ENCODE measurements around the gene OR10H2. TPM values are rescaled to one million over a fixed set of nuclear protein-coding genes. Genes with fewer than 3 reads are reported as not detected.
A peak's percentile ranks its signal among the peaks of the same experiment; 100 is the strongest.

Gene OR10H2
- total RNA-seq, 1 experiment from 2014 or later: not detected

DNA sequence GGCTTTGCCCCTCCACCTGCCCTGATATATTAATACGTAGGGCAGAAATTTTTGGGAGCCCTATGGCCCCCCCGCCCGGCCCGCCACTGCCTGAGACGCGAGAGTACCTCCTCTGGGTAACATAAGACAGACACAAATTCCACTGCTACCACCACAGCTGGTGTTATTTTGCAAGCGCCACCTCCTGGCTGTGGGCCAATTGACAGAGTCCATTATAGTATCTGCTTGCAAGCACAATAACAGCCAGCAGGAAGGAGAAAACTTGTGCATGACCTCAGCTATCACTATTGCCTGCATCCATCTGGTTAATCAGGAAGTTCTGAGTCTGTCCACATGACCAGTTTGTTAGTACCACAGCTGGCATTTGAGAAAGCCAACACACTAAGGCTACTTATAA, 25.3 kb upstream of the OR10H2 start:
- CTCF ChIA-PET: interaction anchor here (0.6 kb wide), 1 partner anchor 482 kb away, joined by 3 read pairs; no protein-coding TSS in a partner anchor
- Mint-ChIP-seq H3K4me3 (ENCODE audit: unreplicated experiment) (no peak overlapping the region), H3K27ac (ENCODE audit: low read depth, unreplicated experiment) (no peak overlapping the region), H3K4me1 (ENCODE audit: insufficient read depth, unreplicated experiment) (no peaks in the 10 kb centered on the region), H3K36me3 (ENCODE audit: insufficient read depth, unreplicated experiment) (no peaks in the 10 kb centered on the region), H3K27me3 (ENCODE audit: insufficient read depth, unreplicated experiment) (no peaks in the 10 kb centered on the region), H3K9me3 (ENCODE audit: unreplicated experiment) (peaks cover 10% of the 10 kb centered on the region)
- TF ChIP-seq, protein P1, sequence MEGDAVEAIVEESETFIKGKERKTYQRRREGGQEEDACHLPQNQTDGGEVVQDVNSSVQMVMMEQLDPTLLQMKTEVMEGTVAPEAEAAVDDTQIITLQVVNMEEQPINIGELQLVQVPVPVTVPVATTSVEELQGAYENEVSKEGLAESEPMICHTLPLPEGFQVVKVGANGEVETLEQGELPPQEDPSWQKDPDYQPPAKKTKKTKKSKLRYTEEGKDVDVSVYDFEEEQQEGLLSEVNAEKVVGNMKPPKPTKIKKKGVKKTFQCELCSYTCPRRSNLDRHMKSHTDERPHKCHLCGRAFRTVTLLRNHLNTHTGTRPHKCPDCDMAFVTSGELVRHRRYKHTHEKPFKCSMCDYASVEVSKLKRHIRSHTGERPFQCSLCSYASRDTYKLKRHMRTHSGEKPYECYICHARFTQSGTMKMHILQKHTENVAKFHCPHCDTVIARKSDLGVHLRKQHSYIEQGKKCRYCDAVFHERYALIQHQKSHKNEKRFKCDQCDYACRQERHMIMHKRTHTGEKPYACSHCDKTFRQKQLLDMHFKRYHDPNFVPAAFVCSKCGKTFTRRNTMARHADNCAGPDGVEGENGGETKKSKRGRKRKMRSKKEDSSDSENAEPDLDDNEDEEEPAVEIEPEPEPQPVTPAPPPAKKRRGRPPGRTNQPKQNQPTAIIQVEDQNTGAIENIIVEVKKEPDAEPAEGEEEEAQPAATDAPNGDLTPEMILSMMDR (IDR thresholded peaks at IDR 0.05; ENCODE audit: unreplicated experiment): no peak
- no TSS peak for BruUV-seq (replicated peaks)
- DNase-seq (ENCODE audit: unreplicated experiment): peak; percentile 65
- POLR2A ChIA-PET: interaction anchor here (0.7 kb wide), 1 partner anchor 24 kb away, joined by 3 read pairs; no protein-coding TSS in a partner anchor
- intact Hi-C loops (cut with micrococcal nuclease): no loop called here

DNA sequence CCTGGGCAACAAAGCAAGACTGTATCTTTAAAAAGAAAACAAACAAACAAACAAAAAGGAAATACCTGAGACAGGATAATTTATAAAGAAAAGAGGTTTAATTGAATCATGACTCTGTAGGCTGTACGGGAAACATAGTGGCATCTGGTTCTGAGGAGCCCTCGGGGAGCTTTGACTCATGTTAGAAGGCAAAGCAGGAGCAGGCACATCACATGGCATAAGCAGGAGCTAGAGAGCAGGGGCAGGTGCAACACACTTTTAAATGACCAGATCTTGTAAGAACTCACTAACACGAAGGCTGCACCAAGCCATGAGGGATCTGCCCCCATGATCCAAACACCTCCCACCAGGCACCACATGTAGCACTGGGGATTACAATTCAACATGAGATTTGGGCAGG, 13.2 kb upstream of the OR10H2 start:
- no peaks in the 10 kb centered on the region for H3K36me3 Mint-ChIP-seq (ENCODE audit: insufficient read depth, unreplicated experiment)
- peaks cover 20% of the 10 kb centered on the region for H3K9me3 Mint-ChIP-seq (ENCODE audit: unreplicated experiment)
- intact Hi-C loops (cut with micrococcal nuclease): no loop called here

DNA sequence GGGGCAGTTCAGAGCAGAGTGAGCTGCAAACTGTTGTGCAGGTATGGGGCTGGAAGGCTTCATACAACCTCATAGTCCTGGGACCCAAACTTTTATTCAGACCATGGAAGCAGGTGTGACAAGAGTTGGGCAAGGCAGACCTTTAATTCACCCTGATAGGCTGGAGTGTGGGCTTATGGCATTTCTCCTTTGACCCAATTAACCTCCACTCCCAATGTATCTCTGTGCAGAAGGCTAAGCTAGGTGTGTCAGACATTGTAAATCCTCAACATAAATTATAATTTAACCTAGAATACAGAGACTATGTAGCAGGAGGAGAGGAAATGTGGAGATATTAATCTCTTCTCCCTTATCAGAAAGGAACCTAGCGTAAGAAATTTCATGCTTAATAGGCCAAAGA, 12.2 kb upstream of the OR10H2 start:
- POLR2A ChIA-PET: no interaction called here
- BruUV-seq (replicated peaks): no TSS peak
- H3K4me3 Mint-ChIP-seq (ENCODE audit: unreplicated experiment): no peak overlapping the region
- peaks cover 17% of the 10 kb centered on the region for H3K9me3 Mint-ChIP-seq (ENCODE audit: unreplicated experiment)
- H3K27ac Mint-ChIP-seq (ENCODE audit: low read depth, unreplicated experiment): no peak overlapping the region
- H3K36me3 Mint-ChIP-seq (ENCODE audit: insufficient read depth, unreplicated experiment): no peaks in the 10 kb centered on the region
- H3K4me1 Mint-ChIP-seq (ENCODE audit: insufficient read depth, unreplicated experiment): no peaks in the 10 kb centered on the region
- DNase-seq (ENCODE audit: unreplicated experiment): no peak
- intact Hi-C loops (cut with micrococcal nuclease): no loop called here
- CTCF ChIA-PET: interaction anchor here (0.6 kb wide), 2 partner anchors 154 to 286 kb away, joined by 3 read pairs; no protein-coding TSS in a partner anchor
- no peaks in the 10 kb centered on the region for H3K27me3 Mint-ChIP-seq (ENCODE audit: insufficient read depth, unreplicated experiment)
- TF ChIP-seq, protein P1 (IDR thresholded peaks at IDR 0.05; ENCODE audit: unreplicated experiment): no peak

More for the DNA sequence above, 13.2 kb upstream of the OR10H2 start:
- no peaks in the 10 kb centered on the region for H3K27me3 Mint-ChIP-seq (ENCODE audit: insufficient read depth, unreplicated experiment)
- ChIA-PET POLR2A (interaction anchor here (0.6 kb wide), 1 partner anchor 12 kb away, joined by 3 read pairs; no protein-coding TSS in a partner anchor), CTCF (no interaction called here)
- BruUV-seq (replicated peaks): no TSS peak
- no peak overlapping the region for H3K27ac Mint-ChIP-seq (ENCODE audit: low read depth, unreplicated experiment)
- TF ChIP-seq, protein P1 (IDR thresholded peaks at IDR 0.05; ENCODE audit: unreplicated experiment): no peak
- no peak overlapping the region for H3K4me3 Mint-ChIP-seq (ENCODE audit: unreplicated experiment)
- no peak for DNase-seq (ENCODE audit: unreplicated experiment)
- H3K4me1 Mint-ChIP-seq (ENCODE audit: insufficient read depth, unreplicated experiment): no peaks in the 10 kb centered on the region

GRCh38 chr19:15717809-15718208, 10.0 kb upstream of the OR10H2 start:
- intact Hi-C loops (cut with micrococcal nuclease): no loop called here
- Mint-ChIP-seq H3K4me3 (ENCODE audit: unreplicated experiment) (no peak overlapping the region), H3K27ac (ENCODE audit: low read depth, unreplicated experiment) (no peak overlapping the region), H3K36me3 (ENCODE audit: insufficient read depth, unreplicated experiment) (no peaks in the 10 kb centered on the region), H3K9me3 (ENCODE audit: unreplicated experiment) (peaks cover 17% of the 10 kb centered on the region), H3K27me3 (ENCODE audit: insufficient read depth, unreplicated experiment) (no peaks in the 10 kb centered on the region), H3K4me1 (ENCODE audit: insufficient read depth, unreplicated experiment) (no peaks in the 10 kb centered on the region)
- TF ChIP-seq, protein P1 (IDR thresholded peaks at IDR 0.05; ENCODE audit: unreplicated experiment): no peak
- no peak for DNase-seq (ENCODE audit: unreplicated experiment)
- BruUV-seq (replicated peaks): no TSS peak
- ChIA-PET POLR2A (no interaction called here), CTCF (no interaction called here)

Data from MCF 10A (cell line).